IgD-negative memory B cell (primary cell): ENCODE measurements around the gene DCDC2C. TPM values are rescaled to one million over a fixed set of nuclear protein-coding genes. Genes with fewer than 3 reads are reported as not detected.

Source experiments
- H3K27ac Mint-ChIP-seq, 3 donors: one replicate each; pipeline ENCODE4 v1.8.0; 2020 to 2022; ENCODE audit warnings: mild to moderate bottlenecking in 3 of 3, mixed read lengths in 3 of 3, moderate library complexity in 1 of 3
- H3K27me3 Mint-ChIP-seq: one replicate; pipeline ENCODE4 v1.8.0; 2021; ENCODE audit warnings: mixed read lengths
- H3K36me3 Mint-ChIP-seq: one replicate; pipeline ENCODE4 v1.8.0; 2020; ENCODE audit warnings: mild to moderate bottlenecking, mixed read lengths
- H3K4me1 Mint-ChIP-seq, 3 donors: one replicate each; pipeline ENCODE4 v1.8.0; 2020 to 2022; ENCODE audit warnings: mixed read lengths in 3 of 3, mild to moderate bottlenecking in 1 of 3
- H3K4me3 Mint-ChIP-seq, 4 donors: one replicate each; pipeline ENCODE4 v1.8.0; 2020 to 2022; ENCODE audit warnings: mild to moderate bottlenecking in 4 of 4, mixed read lengths in 4 of 4, moderate library complexity in 3 of 4
- H3K9me3 Mint-ChIP-seq, 3 donors: one replicate each; pipeline ENCODE4 v1.8.0; 2020 to 2021; ENCODE audit warnings: mixed read lengths in 3 of 3, mild to moderate bottlenecking in 1 of 3
- polyA plus RNA-seq: library from polyadenylated mRNA; unstranded; fragments of 300-500 nt; fragmentation: Illumina TruSeq; gene quantifications from one replicate; pipeline ENCODE4 v1.2.3, GENCODE V29; 2021

Gene DCDC2C
- polyA plus RNA-seq, 1 donor from 2014 or later = not detected

DNA sequence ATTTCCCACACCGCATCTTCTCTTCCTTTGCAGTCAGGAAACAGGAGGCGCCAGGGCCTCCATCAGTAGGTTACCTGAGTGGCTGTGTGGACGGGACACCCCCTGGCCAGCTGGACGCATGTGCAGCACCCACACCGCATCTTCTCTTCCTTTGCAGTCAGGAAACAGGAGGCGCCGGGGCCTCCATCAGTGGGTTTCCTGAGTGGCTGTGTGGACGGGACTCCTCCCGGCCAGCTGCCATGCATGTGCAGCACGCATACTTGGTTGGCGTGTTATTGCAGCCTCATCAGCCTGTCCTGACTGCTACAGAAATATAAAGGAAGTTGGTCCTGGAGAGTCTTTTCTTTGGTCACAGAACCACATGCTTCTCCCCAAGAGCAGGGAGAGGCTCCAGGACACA lies 74.6 kb downstream of the DCDC2C start:
- Mint-ChIP-seq H3K36me3 (no peaks in the 10 kb centered on the region), H3K9me3 (peaks cover 0 to 4% (median 0%) of the 10 kb centered on the region in 3 donors), H3K4me3 (no peak overlapping the region), H3K4me1 (peaks cover 2 to 13% (median 2%) of the 10 kb centered on the region in 3 donors), H3K27ac (no peak overlapping the region), H3K27me3 (peaks cover 5% of the 10 kb centered on the region)

DNA sequence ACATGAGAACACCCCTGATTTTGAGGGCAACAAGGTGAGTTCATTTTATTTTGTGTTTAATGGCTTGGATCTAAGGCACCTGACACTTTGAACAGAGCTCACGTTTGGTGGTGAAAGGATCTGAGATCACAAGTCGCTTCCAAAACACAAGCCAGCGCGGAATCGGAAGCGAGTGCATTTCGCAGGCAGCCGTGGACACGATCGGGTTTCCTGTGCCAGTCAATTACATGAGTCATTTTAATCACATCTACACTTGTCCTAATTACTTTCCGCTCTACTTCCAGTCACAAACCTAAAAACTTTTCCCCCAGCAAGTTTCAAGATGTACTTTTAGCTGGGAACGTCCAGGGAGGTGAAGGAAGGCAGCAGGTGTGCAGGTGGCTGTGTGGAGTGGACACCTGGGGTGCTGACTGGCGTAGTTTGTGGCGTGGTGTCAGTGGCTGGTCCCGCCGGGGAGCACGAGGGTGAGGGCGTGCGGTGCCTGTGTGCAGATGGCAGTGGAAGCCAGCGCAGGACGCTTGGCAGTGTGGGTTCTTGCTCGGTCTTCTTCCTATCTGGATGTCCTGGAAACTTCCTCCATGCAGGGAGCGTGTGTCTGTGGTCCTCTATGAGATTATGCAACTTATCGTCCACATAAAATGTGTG lies 75.6 kb downstream of the DCDC2C start:
- Mint-ChIP-seq H3K27ac (no peak overlapping the region), H3K4me3 (no peak overlapping the region), H3K4me1 (peaks cover 2 to 13% (median 2%) of the 10 kb centered on the region in 3 donors), H3K9me3 (peaks cover 0 to 4% (median 0%) of the 10 kb centered on the region in 3 donors), H3K27me3 (peaks cover 8% of the 10 kb centered on the region), H3K36me3 (no peaks in the 10 kb centered on the region)

DNA sequence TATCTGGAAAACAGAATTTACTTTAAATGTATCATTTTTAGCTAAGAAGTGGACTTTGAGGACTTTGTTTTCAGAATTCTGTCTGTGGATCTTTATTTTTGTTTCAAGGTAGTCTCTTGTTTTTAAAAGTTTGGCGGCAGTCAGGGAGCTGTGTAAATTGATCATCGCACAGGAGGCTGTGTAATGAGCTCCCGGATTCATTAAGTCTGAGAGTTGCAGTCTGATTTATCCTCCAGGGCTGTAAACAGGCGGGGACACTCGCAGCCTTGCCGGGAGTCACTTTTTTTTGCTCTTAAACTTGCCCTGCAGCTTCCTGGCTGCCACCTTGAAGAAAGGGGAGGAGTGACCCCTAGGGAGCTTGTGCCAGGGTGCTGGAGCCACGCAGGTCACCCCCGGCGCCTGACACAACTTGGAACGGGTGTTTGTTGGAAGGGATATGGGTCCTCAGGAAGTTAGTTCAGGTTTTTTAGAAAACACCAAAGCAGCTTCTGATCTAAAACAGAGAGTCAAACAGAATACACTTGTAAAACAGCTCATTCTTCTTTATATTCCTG lies 76.2 kb downstream of the DCDC2C start:
- Mint-ChIP-seq H3K4me1 (peaks cover 2 to 13% (median 2%) of the 10 kb centered on the region in 3 donors), H3K27ac (no peak overlapping the region)

DNA sequence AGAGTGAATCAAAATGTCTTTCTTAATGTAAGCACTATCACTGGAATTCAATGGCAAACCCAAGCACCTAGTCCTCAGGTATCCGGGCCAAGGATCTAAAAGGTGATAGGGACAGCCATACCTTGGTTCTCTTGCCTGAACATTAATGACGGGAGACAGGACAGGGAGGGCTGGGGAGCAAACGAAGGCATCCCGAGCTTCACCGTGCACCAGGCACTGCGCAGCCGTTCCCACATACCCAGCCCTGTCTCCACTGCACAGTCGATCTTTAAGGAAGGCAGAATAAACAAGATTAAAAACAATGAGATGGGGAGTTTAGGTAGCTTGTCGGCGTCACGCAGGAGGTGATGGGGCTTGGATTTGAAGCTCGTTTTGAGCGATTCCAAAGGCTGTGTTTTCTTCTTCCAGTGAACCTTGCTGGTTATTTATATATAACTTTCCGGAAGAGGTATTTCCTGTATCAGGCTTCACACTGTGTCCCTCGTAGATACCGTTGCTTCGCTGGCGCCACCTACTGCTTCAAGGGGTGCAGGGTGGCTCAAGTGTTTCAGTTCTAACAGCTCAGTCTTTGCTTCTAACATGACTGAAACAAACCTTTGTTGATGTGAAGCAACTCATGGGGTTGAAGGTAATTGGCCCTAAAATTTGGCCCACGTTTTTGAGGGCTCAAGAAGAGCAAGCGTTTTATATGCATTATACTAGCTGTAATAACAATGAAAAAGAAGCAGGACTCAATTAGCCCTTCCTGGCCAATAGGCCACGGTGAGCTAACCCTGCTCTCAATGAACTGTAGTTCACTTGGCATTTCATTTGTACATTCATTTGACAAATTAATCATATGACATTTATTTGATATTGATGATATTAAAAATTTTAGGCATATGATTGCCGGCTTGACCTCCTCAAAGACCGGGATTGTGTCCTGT lies 77.4 kb downstream of the DCDC2C start:
- no peak overlapping the region for H3K27ac Mint-ChIP-seq
- no peaks in the 10 kb centered on the region for H3K36me3 Mint-ChIP-seq
- H3K4me3 Mint-ChIP-seq = peak overlapping the region in 3 of 4 donors; percentile 27 to 70 (median 69)
- peaks cover 2 to 13% (median 2%) of the 10 kb centered on the region in 3 donors for H3K4me1 Mint-ChIP-seq
- H3K27me3 Mint-ChIP-seq = peaks cover 8% of the 10 kb centered on the region
- H3K9me3 Mint-ChIP-seq = peaks cover 0 to 6% (median 0%) of the 10 kb centered on the region in 3 donors

More for the DNA sequence above, 76.2 kb downstream of the DCDC2C start:
- Mint-ChIP-seq H3K9me3 (peaks cover 0 to 4% (median 0%) of the 10 kb centered on the region in 3 donors), H3K4me3 (peak overlapping the region in 1 of 4 donors; percentile 14), H3K27me3 (peaks cover 8% of the 10 kb centered on the region), H3K36me3 (no peaks in the 10 kb centered on the region)

DNA sequence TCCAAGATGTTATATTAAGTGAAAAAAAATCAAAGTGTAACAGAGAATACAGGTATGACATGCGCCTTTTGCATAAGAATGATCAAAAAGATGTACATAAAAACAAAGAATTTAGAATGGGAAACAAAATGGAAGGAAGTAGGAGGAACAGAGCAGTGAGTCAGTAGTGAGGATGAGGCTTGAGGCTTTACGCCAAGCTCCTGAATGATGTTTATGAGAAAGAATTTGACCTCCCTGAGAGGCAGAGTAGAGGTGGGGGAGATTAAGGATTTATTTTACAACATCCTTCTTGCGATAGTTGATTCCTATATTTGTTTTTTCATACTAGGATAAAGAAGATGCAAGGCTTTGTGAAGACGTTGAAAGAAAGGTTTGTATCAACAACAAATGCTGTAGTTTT lies 81.4 kb downstream of the DCDC2C start:
- Mint-ChIP-seq H3K27ac (no peak overlapping the region), H3K4me1 (peaks cover 2 to 9% (median 2%) of the 10 kb centered on the region in 3 donors), H3K27me3 (peaks cover 4% of the 10 kb centered on the region), H3K9me3 (peaks cover 0 to 2% (median 0%) of the 10 kb centered on the region in 3 donors), H3K4me3 (no peak overlapping the region), H3K36me3 (no peaks in the 10 kb centered on the region)

DNA sequence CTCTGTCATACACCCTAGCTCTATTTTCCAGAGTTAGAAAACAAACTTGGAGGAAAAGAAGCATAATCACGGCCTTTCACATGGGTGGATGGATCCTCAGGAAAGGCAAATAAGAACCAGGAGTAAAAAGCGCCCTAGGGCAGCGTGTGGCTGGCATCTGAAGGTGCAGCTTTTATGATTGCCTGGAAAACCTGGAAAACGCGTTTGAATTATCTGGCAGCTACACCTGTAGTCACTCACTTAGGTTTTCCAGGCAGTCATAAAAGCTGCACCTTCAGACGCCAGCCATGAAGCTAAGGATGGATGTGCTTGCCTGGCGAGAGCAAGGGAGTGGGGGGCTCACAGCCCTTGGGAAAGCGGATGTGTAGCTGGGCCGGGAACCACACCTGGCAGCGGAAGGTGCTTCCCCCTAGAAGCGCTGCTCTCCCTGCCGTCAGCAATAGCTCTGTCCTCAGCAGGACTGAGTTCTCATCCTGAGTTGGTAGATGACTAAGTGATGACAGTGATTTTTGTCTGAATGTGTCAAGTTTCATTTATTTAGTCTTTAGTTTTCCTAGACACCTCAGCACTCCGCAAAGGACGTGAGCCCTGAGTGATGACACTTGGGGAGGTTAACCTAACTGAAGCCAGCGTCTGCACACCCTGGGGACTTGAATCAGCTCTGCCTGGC lies 82.0 kb downstream of the DCDC2C start:
- H3K36me3 Mint-ChIP-seq = no peaks in the 10 kb centered on the region
- no peak overlapping the region for H3K27ac Mint-ChIP-seq
- H3K4me1 Mint-ChIP-seq = peaks cover 2 to 6% (median 2%) of the 10 kb centered on the region in 3 donors

DNA sequence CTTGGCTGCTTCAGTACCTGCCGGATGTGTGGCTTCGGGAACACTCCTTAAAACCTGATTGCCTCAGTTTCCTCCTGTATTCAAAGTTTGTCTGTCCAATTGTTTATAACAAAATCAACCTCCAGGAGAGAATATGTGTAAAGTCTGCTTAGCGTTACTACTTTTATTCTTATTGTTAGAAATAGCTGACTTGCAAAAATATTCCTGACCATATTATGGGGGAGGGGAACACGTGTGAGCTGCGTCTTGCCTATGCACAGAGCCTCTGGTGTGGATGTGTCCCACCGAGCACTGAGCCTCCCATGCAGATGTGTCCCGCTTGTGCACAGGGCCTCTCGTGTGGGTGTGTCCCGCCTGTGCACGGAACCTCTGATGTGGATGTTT lies 82.5 kb downstream of the DCDC2C start:
- Mint-ChIP-seq H3K4me3 (no peak overlapping the region), H3K27me3 (peaks cover 4% of the 10 kb centered on the region), H3K9me3 (peaks cover 0 to 2% (median 0%) of the 10 kb centered on the region in 3 donors), H3K36me3 (peaks cover 2% of the 10 kb centered on the region), H3K4me1 (peaks cover 0 to under 1% (median under 1%) of the 10 kb centered on the region in 3 donors), H3K27ac (no peak overlapping the region)

More for the DNA sequence above, 82.0 kb downstream of the DCDC2C start:
- H3K27me3 Mint-ChIP-seq = peaks cover 4% of the 10 kb centered on the region
- H3K4me3 Mint-ChIP-seq = no peak overlapping the region
- H3K9me3 Mint-ChIP-seq = peaks cover 0 to 2% (median 0%) of the 10 kb centered on the region in 3 donors

DNA sequence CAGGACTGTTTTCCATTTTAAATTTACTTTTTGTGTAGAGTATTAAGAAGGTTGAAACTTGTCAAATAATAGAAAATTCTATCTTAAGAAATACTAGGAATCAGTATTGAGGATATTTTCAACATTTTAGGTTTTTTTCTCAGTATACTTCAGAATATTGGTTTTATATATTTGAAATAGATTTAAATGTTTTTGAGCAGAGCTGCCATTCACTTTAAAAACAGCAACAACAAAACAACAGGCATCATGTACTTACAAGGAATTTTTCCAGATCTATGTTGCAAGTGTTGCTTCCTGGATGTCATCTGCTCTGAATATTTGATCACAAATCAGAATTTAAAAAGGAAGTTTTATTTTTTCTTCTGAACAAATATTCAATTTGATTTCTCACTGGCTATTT lies 84.4 kb downstream of the DCDC2C start:
- H3K27me3 Mint-ChIP-seq = peaks cover 4% of the 10 kb centered on the region
- H3K9me3 Mint-ChIP-seq = peaks cover 0 to 2% (median 0%) of the 10 kb centered on the region in 3 donors
- peaks cover 2% of the 10 kb centered on the region for H3K36me3 Mint-ChIP-seq
- no peak overlapping the region for H3K4me3 Mint-ChIP-seq
- H3K27ac Mint-ChIP-seq = no peak overlapping the region
- no peaks in the 10 kb centered on the region for H3K4me1 Mint-ChIP-seq

DNA sequence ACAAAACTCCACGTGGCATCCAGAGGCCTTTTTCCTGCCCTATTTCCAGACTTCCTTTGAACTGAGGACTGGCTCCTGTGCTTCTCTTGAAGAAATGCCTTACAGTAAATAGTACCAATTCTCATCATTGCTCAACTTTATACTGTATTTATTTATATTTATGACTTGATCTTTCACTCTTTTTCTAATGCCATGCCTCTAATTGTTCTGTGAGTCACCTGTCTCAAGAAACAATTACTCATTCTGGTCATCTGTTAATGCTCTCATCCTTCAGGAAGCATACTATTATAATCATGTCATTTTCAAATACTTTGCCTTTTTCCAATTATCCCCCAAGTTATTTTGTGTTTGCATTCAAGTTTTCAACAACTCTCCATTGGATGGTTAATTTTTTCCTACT lies 85.9 kb downstream of the DCDC2C start:
- no peaks in the 10 kb centered on the region for H3K27me3 Mint-ChIP-seq
- H3K27ac Mint-ChIP-seq = no peak overlapping the region
- H3K4me3 Mint-ChIP-seq = no peak overlapping the region
- peaks cover 2% of the 10 kb centered on the region for H3K36me3 Mint-ChIP-seq
- no peaks in the 10 kb centered on the region for H3K4me1 Mint-ChIP-seq
- peaks cover 0 to 4% (median 4%) of the 10 kb centered on the region in 3 donors for H3K9me3 Mint-ChIP-seq

DNA sequence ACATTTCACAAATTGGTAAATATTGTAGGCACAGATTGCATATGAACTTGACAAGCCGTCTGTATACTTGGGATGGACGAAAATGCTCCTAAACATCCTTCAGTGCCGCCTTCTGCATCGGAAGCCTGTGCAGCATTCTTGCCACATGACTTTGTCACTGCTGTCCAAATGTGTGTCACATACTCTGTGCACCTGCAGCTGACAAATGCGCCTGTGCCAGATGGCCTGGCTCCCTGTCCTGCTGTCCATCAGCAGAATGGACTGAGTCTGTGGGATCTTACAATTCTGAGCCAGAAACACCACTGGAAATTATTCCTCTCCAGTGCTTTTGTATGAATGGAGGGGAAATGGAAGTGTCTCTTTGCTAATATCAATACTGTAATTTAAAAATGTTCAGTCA lies 89.9 kb downstream of the DCDC2C start:
- H3K4me1 Mint-ChIP-seq = no peaks in the 10 kb centered on the region

DNA sequence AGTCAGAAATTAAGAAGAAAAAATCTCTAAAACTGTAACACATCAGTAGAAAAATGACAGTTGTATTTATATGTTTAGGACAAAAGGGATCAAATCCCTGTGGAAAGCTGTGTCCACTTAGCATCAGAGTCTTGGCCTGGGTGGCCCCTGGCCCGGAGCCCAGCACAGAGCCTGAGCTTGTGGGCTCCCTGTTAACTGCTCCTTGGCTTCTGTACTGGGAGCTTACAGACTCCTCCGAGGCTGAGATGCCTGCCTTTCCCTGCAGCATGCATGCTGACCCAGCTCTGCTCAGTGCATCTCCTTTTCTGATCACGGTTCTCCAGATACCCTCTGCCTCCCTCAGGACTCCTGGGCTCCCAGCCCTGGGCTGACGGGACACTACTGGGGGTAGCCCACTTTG lies 98.1 kb downstream of the DCDC2C start:
- H3K36me3 Mint-ChIP-seq = no peaks in the 10 kb centered on the region
- no peaks in the 10 kb centered on the region for H3K27me3 Mint-ChIP-seq
- H3K27ac Mint-ChIP-seq = no peak overlapping the region
- no peak overlapping the region for H3K4me3 Mint-ChIP-seq
- H3K4me1 Mint-ChIP-seq = no peaks in the 10 kb centered on the region
- H3K9me3 Mint-ChIP-seq = peaks cover 0 to 21% (median 4%) of the 10 kb centered on the region in 3 donors

More for the DNA sequence above, 89.9 kb downstream of the DCDC2C start:
- Mint-ChIP-seq H3K27ac (no peak overlapping the region), H3K9me3 (peaks cover 0 to 4% (median 2%) of the 10 kb centered on the region in 3 donors), H3K27me3 (no peaks in the 10 kb centered on the region), H3K36me3 (peaks cover 2% of the 10 kb centered on the region), H3K4me3 (no peak overlapping the region)

DNA sequence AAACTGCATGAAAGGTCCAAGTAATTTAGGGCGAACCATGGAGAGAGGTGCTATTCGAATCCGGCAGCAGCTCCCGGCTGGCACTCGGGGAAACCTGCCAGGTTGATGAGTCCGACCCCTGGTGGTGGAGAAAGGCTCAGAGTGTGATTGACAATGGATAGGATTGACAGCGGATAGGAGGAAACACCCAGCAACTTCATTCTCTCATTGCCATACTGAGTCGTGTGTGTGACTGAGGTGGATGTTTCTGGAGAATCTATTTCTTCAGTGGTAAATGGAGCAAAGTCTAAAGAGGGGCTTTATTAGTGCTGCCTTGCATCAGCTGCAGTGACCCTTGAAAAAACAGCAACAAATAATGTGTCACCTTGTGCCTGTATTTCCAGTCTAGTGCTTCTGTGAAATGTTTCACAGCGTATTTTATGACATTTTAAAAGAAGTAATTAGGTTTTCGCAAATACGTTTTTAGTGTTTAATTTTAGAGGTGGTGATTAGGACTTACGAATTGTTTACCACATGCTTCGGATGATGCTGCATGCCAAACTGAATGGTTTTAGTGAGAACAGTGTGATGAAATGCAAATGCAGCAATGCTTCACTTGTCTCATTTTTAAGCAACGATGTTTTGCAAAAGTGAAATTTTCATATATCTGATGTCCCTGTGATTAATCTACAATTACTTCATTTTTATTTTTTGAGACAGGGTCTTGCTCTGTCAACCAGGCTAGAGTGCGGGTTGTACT lies 102.0 kb downstream of the DCDC2C start:
- Mint-ChIP-seq H3K27ac (no peak overlapping the region), H3K4me3 (no peak overlapping the region), H3K4me1 (no peaks in the 10 kb centered on the region), H3K9me3 (peaks cover 0 to 21% (median 8%) of the 10 kb centered on the region in 3 donors), H3K36me3 (peaks cover 2% of the 10 kb centered on the region), H3K27me3 (peaks cover 3% of the 10 kb centered on the region)

DNA sequence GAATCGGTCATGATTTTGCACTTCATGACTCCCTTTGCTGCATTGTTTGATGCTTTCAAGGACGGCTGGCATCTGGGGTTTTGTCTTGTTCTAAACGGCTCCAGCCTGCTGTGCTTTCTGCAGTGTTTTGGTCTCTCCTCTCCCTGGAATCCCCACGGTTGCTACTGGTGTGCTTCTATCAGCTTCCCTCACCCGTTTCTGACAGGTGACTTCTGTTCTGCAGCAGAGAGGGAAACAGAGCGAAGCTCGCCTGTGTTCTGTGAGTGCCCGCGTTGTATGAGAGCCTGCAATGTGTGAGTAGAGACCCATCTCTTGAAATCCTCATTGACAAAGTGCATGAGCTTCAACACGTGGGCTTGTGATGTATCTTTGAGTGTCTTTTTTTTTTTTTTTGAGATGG lies 102.8 kb downstream of the DCDC2C start:
- H3K4me1 Mint-ChIP-seq = no peaks in the 10 kb centered on the region
- H3K4me3 Mint-ChIP-seq = no peak overlapping the region
- H3K27me3 Mint-ChIP-seq = peaks cover 3% of the 10 kb centered on the region
- H3K27ac Mint-ChIP-seq = no peak overlapping the region
- H3K36me3 Mint-ChIP-seq = peaks cover 2% of the 10 kb centered on the region
- peaks cover 0 to 21% (median 13%) of the 10 kb centered on the region in 3 donors for H3K9me3 Mint-ChIP-seq

DNA sequence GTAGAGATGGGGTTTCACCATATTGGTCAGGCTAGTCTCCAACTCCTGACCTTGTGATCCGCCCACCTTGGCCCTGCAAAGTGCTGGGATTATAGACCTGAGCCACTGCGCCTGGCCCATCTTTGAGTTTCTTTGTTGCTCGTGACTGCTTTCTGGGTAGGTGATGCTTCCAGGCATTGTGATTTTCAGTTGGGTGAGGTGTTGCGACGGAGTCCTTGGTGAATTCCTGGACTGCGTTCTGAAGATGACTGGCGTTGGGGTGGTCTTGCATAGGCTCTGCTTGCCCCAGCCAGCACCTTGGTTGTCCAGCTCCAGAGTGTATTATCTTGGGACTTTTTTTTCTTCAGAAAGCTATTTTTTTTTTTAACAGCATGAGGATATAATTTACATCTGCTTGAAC lies 103.4 kb downstream of the DCDC2C start:
- Mint-ChIP-seq H3K4me1 (no peaks in the 10 kb centered on the region), H3K27ac (no peak overlapping the region), H3K9me3 (peaks cover 0 to 21% (median 18%) of the 10 kb centered on the region in 3 donors), H3K36me3 (peaks cover 2% of the 10 kb centered on the region), H3K4me3 (no peak overlapping the region), H3K27me3 (peaks cover 3% of the 10 kb centered on the region)
